Mesothelial cell of epicardium (in vitro differentiated cells): Measurements from ENCODE around the gene SEC14L1. TPM values are rescaled to one million over a fixed set of nuclear protein-coding genes. Genes with fewer than 3 reads are reported as not detected.

ENCODE experiments used
- DNase-seq, 2 experiments: peaks; one replicate each; pipeline ENCODE4 v3.0.0; 2021; ENCODE audit warnings: low spot score in 2 of 2; ENCODE audit not compliant: unreplicated experiment in 2 of 2
- H3K27ac Mint-ChIP-seq: 2 replicates; pipeline ENCODE4 v1.8.0; 2021; ENCODE audit warnings: mixed read lengths
- H3K27me3 Mint-ChIP-seq: 2 replicates; pipeline ENCODE4 v1.8.0; 2021; ENCODE audit warnings: low read depth, mixed read lengths
- H3K36me3 Mint-ChIP-seq: 2 replicates; pipeline ENCODE4 v1.8.0; 2021; ENCODE audit warnings: mixed read lengths
- H3K4me1 Mint-ChIP-seq: 2 replicates; pipeline ENCODE4 v1.8.0; 2021; ENCODE audit warnings: mixed read lengths
- H3K4me3 Mint-ChIP-seq: 2 replicates; pipeline ENCODE4 v1.8.0; 2021; ENCODE audit warnings: mild to moderate bottlenecking, moderate library complexity, mixed read lengths
- H3K9me3 Mint-ChIP-seq: 2 replicates; pipeline ENCODE4 v1.8.0; 2021; ENCODE audit warnings: mixed read lengths
- CTCF ChIP-seq: fragments of 200-600 bp; sonication (generic); IDR thresholded peaks from one replicate; pipeline ENCODE4 v1.5.0; 2021; ENCODE audit warnings: antibody characterized with exemption; ENCODE audit not compliant: unreplicated experiment
- total RNA-seq: library from RNA; stranded (reverse); gene quantifications from 3 replicates; pipeline ENCODE4 v1.2.1, GENCODE V29; 2021

SEC14L1 gene
- total RNA-seq, 1 donor from 2014 or later: 47.6 TPM

DNA sequence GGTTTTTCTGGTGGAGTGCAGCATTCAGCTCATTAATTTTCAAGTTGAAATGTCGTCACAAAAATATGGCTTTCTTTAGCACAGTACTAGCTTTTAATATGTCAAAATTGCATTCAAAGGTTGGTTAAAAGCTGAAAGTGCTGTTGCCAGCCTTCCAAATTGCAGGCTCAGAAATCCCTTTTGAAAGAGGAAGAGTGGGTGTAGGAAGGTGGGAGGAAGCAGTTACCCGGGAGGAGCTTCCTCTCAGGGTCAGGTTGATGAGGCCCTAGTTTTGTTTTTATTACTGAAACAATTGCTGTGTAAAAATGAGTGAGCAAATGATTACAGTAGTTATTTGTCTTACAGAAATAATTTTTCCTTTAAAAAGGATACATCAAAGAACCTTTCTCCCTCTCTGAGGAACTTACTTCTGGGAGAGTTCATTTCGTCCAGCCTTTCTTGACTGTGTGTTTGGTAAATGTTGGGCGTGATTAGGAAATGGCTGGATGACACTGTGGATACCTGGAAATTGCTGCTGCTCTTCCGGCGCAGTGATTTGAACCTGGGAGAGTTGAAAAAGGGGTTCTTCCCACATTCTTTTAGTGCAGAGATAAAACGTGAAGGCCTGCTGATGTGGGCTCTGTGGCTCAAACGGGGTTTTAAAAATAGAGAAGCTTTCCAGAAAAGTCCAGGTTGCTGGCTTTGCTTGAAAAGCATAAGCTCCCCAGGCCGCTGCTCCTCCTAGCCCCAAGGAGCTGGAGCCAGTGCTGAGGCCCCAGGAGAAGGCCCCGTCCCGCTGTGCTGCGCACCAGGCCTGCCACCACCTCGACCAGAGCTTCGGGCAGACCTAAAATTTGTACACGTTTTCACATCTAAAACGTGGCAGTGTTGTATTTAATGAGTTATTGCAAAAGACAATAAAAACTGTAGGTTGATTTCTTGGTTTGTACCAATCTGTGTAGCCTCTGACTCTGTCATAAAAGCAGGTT lies 41.7 kb downstream of the SEC14L1 start:
- Mint-ChIP-seq H3K4me1 (peaks cover 23% of the 10 kb centered on the region), H3K9me3 (no peaks in the 10 kb centered on the region), H3K27me3 (no peaks in the 10 kb centered on the region), H3K27ac (peak overlapping the region; percentile 80), H3K36me3 (no peaks in the 10 kb centered on the region), H3K4me3 (no peak overlapping the region)
- no peak for TF ChIP-seq CTCF
- no peak for DNase-seq

- no peak for DNase-seq
- Mint-ChIP-seq H3K36me3 (no peaks in the 10 kb centered on the region), H3K9me3 (no peaks in the 10 kb centered on the region), H3K27ac (no peak overlapping the region), H3K4me3 (no peak overlapping the region), H3K4me1 (peaks cover 15% of the 10 kb centered on the region), H3K27me3 (no peaks in the 10 kb centered on the region)
- TF ChIP-seq CTCF: no peak
Measured at GRCh38 chr17:77184474-77184873, 43.7 kb downstream of the SEC14L1 start.

DNA sequence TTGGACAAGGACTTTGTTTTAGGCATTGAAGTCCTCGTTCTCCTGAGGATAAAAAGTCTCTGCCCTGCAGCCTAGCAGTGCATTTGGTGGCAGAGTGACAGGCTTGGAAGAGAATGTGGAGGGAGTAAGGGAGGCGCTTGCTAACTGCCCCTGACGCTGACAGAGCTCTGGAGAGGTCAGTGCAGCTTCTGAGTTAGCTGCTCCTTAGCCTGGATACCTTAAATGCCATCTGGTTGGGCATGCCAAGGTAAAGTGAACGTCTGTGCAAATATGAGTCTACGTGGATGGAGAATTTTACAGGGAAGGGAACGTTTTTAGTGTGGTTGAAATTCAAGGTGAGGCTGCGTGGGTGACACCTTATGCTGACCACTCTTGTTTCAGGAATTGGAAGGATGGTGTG lies 44.4 kb downstream of the SEC14L1 start:
- Mint-ChIP-seq H3K4me1 (peaks cover 15% of the 10 kb centered on the region), H3K9me3 (no peaks in the 10 kb centered on the region), H3K27me3 (no peaks in the 10 kb centered on the region), H3K36me3 (no peaks in the 10 kb centered on the region), H3K4me3 (no peak overlapping the region), H3K27ac (no peak overlapping the region)
- TF ChIP-seq CTCF: no peak
- DNase-seq: no peak

DNA sequence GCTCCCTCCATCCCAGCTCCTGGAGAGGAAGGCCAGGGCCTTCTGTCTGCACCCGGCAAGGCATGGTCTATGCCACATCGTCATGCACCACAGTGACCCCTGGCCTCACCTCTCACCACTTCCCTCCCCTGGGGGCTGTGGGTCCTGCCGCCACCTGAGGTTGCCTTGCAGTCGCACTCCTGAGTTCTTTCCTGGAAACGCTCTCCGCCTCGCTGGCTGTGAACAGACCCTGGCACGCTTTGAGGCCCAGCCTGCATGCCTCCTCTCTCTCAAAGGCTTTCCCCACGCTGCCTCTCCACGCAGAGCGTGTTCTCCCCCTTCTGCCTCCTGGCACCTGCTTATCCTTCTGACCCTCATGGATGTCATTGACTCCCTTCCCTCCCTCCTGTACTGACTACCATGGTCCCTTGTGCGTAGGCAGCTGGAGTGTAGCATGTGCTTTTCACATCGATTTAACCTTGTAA lies 45.4 kb downstream of the SEC14L1 start:
- no peak overlapping the region for H3K27ac Mint-ChIP-seq
- H3K4me3 Mint-ChIP-seq: no peak overlapping the region
- H3K36me3 Mint-ChIP-seq: peaks cover 6% of the 10 kb centered on the region
- TF ChIP-seq CTCF: no peak
- no peaks in the 10 kb centered on the region for H3K9me3 Mint-ChIP-seq
- H3K27me3 Mint-ChIP-seq: no peaks in the 10 kb centered on the region
- DNase-seq: no peak
- H3K4me1 Mint-ChIP-seq: peaks cover 15% of the 10 kb centered on the region

DNA sequence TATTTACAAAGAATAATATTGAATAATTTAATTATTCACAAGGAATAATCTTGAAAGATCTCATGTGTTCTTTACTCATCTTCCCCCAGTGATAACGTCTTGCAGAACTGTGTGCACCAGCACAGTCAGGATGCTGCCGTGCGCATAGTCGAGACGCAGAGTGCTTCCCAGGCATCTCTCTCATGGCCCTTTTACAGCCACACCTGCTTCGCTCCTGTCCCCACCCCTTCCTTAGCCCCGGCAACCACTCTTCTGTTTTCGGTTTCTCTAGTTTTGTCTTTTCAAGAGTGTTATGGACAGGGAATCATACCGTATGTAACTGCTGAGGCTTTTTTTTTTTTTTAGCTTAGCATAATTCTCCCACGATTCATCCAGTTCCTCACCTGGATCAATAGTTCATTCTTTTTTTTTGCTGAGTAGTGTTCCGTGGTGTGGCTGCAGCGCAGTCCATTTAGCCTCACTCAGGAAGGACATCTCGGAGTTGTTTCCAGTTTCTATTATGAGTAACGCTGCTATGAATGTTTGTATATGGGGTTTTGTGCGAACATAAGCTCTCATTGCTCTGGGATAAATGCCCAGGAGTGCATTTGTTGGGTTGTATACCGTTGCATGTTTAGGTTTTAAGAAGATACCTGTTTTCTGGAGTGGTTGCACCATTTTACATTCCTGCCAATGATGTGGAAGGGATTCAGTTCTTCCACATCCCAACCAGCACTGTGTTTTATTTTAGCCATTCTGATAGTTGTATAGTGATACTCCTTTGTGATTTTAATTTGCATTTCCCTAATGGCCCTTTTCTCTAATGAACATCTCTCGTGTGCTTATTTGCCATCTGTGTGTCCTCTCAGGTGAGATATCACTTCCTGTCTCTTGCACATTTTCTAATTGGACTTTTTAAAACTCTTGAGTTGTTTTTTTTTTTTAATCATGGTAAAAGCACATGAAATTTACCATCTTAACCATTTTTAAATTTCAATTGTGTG lies 47.6 kb downstream of the SEC14L1 start:
- H3K4me3 Mint-ChIP-seq: no peak overlapping the region
- TF ChIP-seq CTCF: no peak
- no peaks in the 10 kb centered on the region for H3K27me3 Mint-ChIP-seq

More for the DNA sequence above, 47.6 kb downstream of the SEC14L1 start:
- Mint-ChIP-seq H3K27ac (no peak overlapping the region), H3K36me3 (peaks cover 21% of the 10 kb centered on the region), H3K9me3 (no peaks in the 10 kb centered on the region), H3K4me1 (peaks cover 2% of the 10 kb centered on the region)
- no peak for DNase-seq
